ENCODE measurements around the gene ADCY3.

The ADCY3 gene

DNA sequence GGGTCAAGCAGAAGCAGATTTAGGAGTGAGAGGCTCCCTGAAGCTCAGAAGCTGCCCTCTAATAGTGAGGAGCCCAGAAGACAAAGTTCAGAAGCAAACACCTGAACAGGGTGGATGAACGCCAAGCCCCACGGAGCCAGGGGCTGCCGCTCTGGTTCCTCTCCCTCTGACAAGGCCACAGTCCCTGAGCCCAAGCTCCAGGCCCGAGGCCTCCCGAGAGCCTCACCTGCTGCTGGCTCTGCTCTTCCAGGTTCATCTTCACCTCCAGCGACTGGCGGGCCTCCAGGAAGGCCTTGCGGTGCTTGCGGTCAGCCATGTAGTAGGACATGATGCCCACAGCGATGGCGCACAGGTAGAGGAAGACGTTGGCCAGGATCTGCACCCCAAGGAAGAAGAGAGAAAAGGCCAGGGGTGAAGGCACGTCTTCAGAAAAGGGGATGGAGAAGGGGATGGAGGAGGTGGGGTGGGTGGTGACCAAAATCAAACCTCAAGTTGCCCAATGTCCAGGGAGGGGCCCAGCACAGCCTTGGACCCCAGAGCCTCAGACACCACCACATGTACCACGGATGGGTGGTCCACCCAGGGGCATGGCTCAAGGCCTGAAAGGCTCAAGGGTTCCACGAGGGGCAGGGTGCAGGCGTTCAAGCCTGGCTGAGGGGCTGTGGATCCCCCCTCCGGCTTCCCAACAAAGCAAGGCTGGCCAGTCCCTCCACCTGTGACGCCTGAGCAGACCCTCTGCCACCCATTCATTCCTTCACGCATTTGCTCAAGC lies 47.5 kb downstream of the ADCY3 start:
- no peak for DNase-seq

DNA sequence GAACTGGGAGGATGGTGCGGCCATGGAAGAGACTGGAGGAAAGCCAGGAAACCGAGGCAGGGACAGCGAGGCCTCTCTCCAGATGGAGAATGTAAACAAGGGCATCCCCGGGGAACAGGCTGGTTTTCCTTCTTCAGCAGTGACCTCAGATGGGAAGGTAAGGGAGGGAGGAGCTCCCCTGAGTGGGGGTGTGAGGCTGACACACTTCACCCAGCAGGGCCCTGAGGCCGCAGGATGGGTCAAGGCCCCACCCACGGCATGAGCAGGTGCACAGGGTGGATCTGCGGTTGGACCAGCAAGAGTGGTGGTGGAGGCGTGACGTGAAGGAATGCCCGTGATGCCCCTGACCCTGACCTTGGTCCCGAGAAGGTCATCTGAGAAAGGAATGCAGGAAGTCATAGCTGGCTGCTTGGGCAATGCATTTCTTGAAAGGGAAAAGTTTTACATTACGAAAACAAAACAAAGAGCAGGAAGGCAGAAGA lies 48.1 kb downstream of the ADCY3 start:
- no peak for DNase-seq

GRCh38 chr2:24870891-24871705 lies 48.9 kb downstream of the ADCY3 start:
- no peak for DNase-seq

DNA sequence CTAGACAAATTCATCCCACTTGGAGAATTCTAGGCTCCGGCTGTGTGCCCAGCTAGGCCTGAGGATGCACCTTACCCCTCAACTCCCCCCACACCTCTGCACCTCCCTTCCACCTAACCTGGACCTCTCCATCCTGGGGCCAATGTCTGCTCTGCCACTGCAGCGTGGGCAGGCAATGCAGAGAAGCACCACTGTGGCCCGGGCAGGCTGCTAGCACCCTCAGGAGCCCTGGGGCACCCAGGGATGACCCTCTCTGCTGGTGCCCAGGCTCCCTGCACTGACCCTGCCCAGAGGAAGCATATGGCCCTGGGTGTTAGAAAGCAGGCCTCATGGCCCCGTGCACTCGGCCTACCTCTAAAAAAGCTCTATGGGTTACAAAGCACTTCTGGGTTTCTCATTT lies 49.6 kb downstream of the ADCY3 start:
- no peak for DNase-seq

GRCh38 chr2:24866946-24867345 lies 53.1 kb downstream of the ADCY3 start:
- no peak for DNase-seq

GRCh38 chr2:24863641-24864040 lies 56.4 kb downstream of the ADCY3 start:
- DNase-seq = no peak

GRCh38 chr2:24861500-24861899 lies 58.5 kb downstream of the ADCY3 start:
- DNase-seq = no peak

GRCh38 chr2:24860631-24861030 lies 59.4 kb downstream of the ADCY3 start:
- no peak for DNase-seq

DNA sequence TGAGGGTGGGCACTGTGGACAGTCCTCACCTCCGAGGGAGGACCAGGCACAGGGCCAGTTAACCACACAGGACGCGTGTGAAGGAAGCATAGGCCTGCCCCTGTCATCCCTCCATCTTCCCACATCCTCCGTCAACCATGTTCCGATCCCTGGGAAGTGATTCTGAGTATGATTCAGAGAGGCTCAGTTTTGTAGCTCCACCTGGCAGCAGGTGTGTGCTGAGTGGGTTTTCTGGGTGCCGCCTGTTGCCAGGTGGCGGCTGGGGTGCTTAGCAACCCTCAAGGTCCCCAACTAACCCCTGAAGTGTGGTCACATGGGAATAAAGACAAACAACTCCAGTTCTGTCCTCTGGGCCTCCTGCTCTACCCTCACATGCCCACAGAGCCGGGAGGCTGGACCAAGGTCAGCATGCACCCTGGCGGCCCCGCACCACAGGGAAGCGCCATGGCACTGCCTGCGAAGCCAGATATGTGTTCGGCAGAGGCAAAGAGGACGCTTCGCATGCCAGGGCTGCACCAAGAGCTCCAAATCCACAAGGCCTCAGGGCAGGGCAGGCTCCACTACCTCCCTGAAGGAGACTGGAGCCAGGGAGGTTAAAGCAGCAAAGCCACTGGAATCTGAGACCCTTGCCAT lies 60.0 kb downstream of the ADCY3 start:
- DNase-seq = no peak

- no peak for DNase-seq
Observed at GRCh38 chr2:24858996-24859395, 61.0 kb downstream of the ADCY3 start.

GRCh38 chr2:24857746-24858145 lies 62.3 kb downstream of the ADCY3 start:
- no peak for DNase-seq

DNA sequence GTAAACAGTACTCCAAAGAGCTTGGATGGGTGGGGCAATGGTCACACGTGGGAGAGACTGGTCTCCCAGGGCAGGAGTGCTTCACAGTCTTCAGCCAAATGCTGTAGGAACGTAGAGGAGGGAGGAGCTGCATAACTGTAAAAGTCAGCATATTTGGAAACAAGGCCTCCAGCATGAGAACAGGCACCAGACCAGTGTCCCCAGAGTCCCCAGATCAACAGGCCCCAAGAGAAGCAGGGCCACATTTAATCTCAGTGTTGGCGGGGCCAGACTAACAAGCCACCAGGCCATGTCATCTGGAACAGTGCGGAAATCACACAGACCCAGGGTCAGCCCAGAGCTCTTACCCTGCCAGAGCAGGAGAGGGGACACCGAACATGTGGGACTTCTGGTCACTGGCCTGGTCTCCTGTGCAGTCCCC lies 63.2 kb downstream of the ADCY3 start:
- no peak for DNase-seq

GRCh38 chr2:24855726-24856125 lies 64.3 kb downstream of the ADCY3 start:
- DNase-seq = no peak

DNA sequence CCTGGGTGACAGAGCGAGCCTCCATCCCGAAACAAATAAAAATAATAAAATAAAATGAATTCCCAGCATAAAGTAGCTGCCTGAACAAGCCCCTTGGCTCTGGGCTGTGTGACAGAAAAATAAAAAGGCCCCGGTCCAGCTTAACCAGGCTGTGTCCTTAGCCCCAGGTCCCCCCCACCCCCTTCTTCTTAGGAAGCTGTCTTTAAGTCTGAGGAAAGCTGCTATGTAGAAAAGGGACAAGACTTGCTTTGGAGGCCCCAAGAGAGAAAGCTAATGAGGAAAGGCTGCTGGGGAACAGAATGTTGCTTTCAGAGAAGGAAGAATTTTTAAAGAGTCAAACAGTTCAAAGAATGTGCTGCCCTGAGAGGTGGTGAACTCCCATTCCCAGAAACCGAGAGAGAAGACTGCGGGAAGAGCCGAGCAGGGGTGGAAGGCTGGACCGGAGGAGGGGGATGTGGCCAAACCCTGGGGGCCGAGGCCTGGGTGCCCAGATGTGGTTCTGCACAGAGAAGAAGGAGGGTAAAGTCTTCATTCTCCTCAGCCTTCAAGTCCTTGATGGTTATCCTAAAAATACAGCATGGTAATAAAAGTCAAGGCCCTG lies 64.9 kb downstream of the ADCY3 start:
- no peak for DNase-seq

DNA sequence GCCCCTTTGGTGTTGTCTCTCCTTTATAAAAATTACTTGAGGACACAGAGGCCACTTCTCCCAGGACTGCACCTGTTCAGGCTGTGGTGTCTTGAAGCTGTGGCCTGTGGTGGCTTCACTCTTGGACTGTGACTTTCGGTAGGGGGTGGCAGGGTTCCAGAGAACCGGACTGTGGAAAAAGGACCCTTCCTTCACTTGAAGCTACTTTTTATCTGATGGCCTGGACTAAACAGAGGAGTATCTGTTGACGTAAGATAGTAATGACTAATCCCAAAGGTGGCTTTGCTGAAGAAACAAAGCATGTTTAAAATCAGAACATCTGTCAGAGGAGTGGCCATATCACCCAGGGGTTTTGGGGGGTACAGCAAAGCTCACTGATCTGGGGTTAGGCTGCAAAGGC lies 66.0 kb downstream of the ADCY3 start:
- no peak for DNase-seq

- no peak for DNase-seq
Observed at GRCh38 chr2:24853046-24853445, 67.0 kb downstream of the ADCY3 start.

DNA sequence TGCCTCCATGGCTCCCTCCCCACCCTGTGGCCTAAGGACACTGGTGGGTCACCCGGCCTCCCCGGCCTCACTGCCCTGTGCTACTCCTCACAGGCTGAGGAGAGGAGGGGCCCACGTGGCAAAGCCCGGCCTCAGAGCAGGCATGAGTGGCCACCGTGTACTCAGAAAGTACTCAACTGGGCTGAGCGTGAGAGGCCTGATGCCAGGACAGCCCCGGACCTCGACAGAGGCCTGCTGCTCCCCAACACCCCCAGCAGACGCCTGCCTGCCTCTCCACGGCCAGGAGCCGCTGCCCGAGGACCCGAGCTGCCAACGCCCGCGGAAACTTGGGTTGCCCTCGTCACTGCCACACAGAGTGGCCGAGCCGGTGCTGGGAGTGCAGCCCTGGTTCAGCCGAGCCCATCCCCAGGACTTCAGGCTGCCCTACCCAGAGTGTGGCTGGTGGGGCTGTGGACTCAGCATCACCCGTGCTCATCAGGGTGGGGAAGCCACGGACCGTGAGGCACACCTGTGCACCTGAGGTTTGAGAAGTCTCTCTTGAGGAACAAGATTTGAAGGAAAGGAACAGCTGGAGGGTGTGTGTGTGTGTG lies 67.5 kb downstream of the ADCY3 start:
- no peak for DNase-seq

GRCh38 chr2:24852026-24852425 lies 68.0 kb downstream of the ADCY3 start:
- no peak for DNase-seq

GRCh38 chr2:24850944-24851343 lies 69.1 kb downstream of the ADCY3 start:
- no peak for DNase-seq

- no peak for DNase-seq
Observed at GRCh38 chr2:24845691-24846090, 74.3 kb downstream of the ADCY3 start.

DNA sequence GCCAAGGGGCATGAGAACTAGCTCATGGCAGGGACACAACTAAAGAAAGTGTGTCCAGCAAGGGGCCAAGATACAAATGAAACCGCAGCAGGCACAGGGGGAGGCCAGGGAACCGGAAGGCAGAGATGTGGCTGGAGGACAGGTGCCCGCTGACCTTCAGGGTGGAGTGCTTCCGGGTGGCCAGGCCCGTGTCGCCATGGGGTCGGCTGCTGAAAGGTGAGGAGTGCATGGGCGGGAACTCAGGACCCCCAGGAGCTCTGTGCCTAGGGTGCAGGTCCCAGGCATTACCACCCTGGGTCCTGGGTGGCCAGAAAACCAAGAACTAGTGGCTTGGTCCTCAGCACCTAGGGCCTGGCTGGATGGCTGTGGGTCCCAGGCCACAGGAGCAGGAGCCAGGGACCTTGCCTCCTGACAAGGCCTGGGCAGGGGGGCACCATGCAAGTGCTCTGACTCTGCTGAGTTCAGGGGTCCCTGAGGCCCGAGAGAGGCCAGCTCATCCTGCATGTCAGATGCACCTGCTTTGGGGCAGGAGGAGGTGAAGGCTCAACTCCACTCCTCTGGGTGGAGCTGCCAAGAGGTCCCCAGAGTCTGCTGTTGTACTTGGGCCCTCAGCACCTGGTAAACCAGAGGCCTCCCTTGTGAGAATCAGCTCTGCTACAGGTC lies 75.9 kb downstream of the ADCY3 start:
- DNase-seq = no peak

DNA sequence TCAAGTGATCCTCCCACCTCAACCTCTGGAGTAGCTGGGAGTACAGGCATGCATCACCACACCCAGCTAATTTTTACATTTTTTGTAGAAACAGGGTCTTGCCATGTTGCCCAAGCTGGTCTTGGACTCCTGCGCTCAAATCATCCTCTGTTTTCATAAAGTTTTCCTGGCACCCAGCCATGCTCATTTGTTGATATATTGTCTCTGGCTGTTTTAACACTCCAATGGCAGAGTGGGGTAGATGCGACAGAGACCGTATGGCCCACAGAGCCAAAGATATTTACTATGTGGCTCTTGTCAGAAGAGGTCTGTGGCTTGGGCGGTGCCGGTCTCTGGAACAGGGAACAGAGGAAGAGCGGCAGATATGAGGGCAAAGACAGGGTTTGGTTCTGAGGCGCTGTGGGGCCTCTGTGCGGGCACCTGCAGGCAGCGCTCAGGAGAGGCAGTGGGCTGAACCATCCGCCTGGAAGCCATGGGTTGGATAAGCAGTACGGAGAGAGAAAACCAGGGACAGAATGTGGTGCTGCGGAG lies 76.6 kb downstream of the ADCY3 start:
- DNase-seq = no peak
